Astrocyte of the cerebellum (primary cell): ENCODE measurements around the gene RNF208.

Experiments
- DNase-seq: peaks from one replicate; pipeline ENCODE4 v3.0.0-alpha.2; 2011; ENCODE audit warnings: low read depth
- H3K4me3 ChIP-seq: 2 replicates; pipeline ENCODE4 v1.5.1; 2011; ENCODE audit warnings: mild to moderate bottlenecking, low read depth, low read length, moderate library complexity
- CTCF ChIP-seq: IDR thresholded peaks from 2 replicates; pipeline ENCODE4 v1.5.1; 2012; ENCODE audit warnings: low read length, low read depth, moderate library complexity, mild to moderate bottlenecking; ENCODE audit errors: missing control alignments
- in situ Hi-C: cut with HindIII; loops from 2 replicates; pipeline ENCODE4 v1.10.0; 2017; ENCODE audit warnings: low sequenced_read_pairs

The RNF208 gene

GRCh38 chr9:137222190-137223077 lies at the start of gene RNF208:
Gene RNF208 (minus strand): TSS chr9:137222240. CDS start chr9:137221212, 1,028 bp downstream.
- no peak for TF ChIP-seq CTCF
- DNase-seq, result no peak
- H3K4me3 ChIP-seq, result peak within 1 kb of the TSS; percentile 86
- in situ Hi-C loops, result no loop called here

GRCh38 chr9:137271696-137272076 lies 49.6 kb upstream of the RNF208 start:
- DNase-seq, result no peak
- in situ Hi-C loops, result no loop called here
- H3K4me3 ChIP-seq, result no peak overlapping the region
- TF ChIP-seq CTCF, result no peak

- TF ChIP-seq CTCF, result no peak
- DNase-seq, result no peak
- no peak overlapping the region for H3K4me3 ChIP-seq
- in situ Hi-C loops, result no loop called here
Measured at GRCh38 chr9:137270929-137271695, 49.1 kb upstream of the RNF208 start.

GRCh38 chr9:137269231-137269772 lies 47.3 kb upstream of the RNF208 start:
- no peak overlapping the region for H3K4me3 ChIP-seq
- no peak for DNase-seq
- in situ Hi-C loops, result loop anchor here (5.0 kb wide), 1 partner anchor 143 kb away; no protein-coding TSS in a partner anchor
- TF ChIP-seq CTCF, result no peak

GRCh38 chr9:137268538-137269201 lies 46.6 kb upstream of the RNF208 start:
- TF ChIP-seq CTCF, result no peak
- in situ Hi-C loops, result loop anchor here (5.0 kb wide), 1 partner anchor 144 kb away; no protein-coding TSS in a partner anchor
- no peak overlapping the region for H3K4me3 ChIP-seq
- DNase-seq, result no peak

- no peak overlapping the region for H3K4me3 ChIP-seq
- DNase-seq, result no peak
- in situ Hi-C loops, result loop anchor here (5.0 kb wide), 1 partner anchor 144 kb away; no protein-coding TSS in a partner anchor
- TF ChIP-seq CTCF, result no peak
Measured at GRCh38 chr9:137267933-137268355, 45.9 kb upstream of the RNF208 start.
